IMR-90 (cell line): ENCODE data around the gene SOX12. TPM values are rescaled to one million over a fixed set of nuclear protein-coding genes. Genes with fewer than 3 reads are reported as not detected.
A peak's percentile ranks its signal among the peaks of the same experiment; 100 is the strongest.

ENCODE experiments used
- ATAC-seq: fragments of 200-7000 bp; cut with Tn5 transposase; 2 replicates; pipeline ENCODE4 v1.9.1; 2020; ENCODE audit warnings: low read depth, mild to moderate bottlenecking, moderate library complexity
- BruUV-seq: library from RNA; stranded (reverse); fragments of 400-500 nt; replicated peaks from 2 replicates; lab custom pipeline; 2021; lab: Mats Ljungman, UMichigan
- CTCF ChIA-PET: fragments of 300-600 bp; formaldehyde crosslinking; extraction: SDS; loops from one replicate; lab custom pipeline; 2021; ENCODE audit warnings: antibody characterized with exemption; lab: Yijun Ruan, JAX
- POLR2A ChIA-PET: fragments of 300-600 bp; sonication (Branson Sonifier 250); formaldehyde crosslinking; loops from one replicate; lab custom pipeline; 2022; ENCODE audit warnings: antibody characterized with exemption; ENCODE audit not compliant: unreplicated experiment; lab: Charles Lee
- DNase-seq: peaks from one replicate; pipeline ENCODE4 v3.0.0; 2013
- H2AFZ ChIP-seq: replicated peaks from 2 replicates; pipeline ENCODE3; 2013; ENCODE audit warnings: low read length, mild to moderate bottlenecking; ENCODE audit not compliant: poor library complexity
- H2AK5ac ChIP-seq: 2 replicates; pipeline ENCODE4 v1.6.1; 2013; ENCODE audit warnings: low read depth, low read length, inconsistent platforms
- H2AK9ac ChIP-seq: replicated peaks from 2 replicates; pipeline ENCODE3; 2013; ENCODE audit warnings: mild to moderate bottlenecking, low read depth, low read length, moderate library complexity; ENCODE audit not compliant: poor library complexity
- H2BK120ac ChIP-seq: 2 replicates; pipeline ENCODE4 v1.6.1; 2013; ENCODE audit warnings: low read depth, low read length, inconsistent platforms
- H2BK15ac ChIP-seq: 3 replicates; pipeline ENCODE4 v1.6.1; 2013; ENCODE audit warnings: low read depth, low read length, inconsistent platforms
- H2BK20ac ChIP-seq: 2 replicates; pipeline ENCODE4 v1.6.1; 2013; ENCODE audit warnings: low read depth, mild to moderate bottlenecking, inconsistent platforms, low read length, moderate library complexity
- H2BK5ac ChIP-seq: 2 replicates; pipeline ENCODE4 v1.6.1; 2013; ENCODE audit warnings: mild to moderate bottlenecking, low read depth, low read length, inconsistent platforms; ENCODE audit not compliant: poor library complexity, severe bottlenecking
- H3K14ac ChIP-seq: replicated peaks from 2 replicates; pipeline ENCODE4 v1.6.1; 2013; ENCODE audit warnings: low read depth, low read length, inconsistent platforms
- H3K18ac ChIP-seq: 2 replicates; pipeline ENCODE4 v1.6.1; 2013; ENCODE audit warnings: low read depth, low read length, control low read depth
- H3K23ac ChIP-seq: 2 replicates; pipeline ENCODE4 v1.6.1; 2013; ENCODE audit warnings: low read depth, low read length, inconsistent platforms
- H3K27ac ChIP-seq: 2 replicates; pipeline ENCODE4 v1.5.1; 2013; ENCODE audit warnings: mild to moderate bottlenecking, control low read depth, low read length; ENCODE audit not compliant: insufficient read depth
- H3K27me3 ChIP-seq: 2 replicates; pipeline ENCODE4 v1.6.1; 2013; ENCODE audit warnings: low read length; ENCODE audit not compliant: control insufficient read depth, insufficient read depth
- H3K36me3 ChIP-seq: 2 replicates; pipeline ENCODE4 v1.6.1; 2013; ENCODE audit warnings: low read length, mixed read lengths; ENCODE audit not compliant: control insufficient read depth, insufficient read depth
- H3K4ac ChIP-seq: 2 replicates; pipeline ENCODE4 v1.6.1; 2013; ENCODE audit warnings: low read depth, low read length, inconsistent platforms
- H3K4me1 ChIP-seq: 2 replicates; pipeline ENCODE4 v1.6.1; 2013; ENCODE audit warnings: low read length, mixed read lengths; ENCODE audit not compliant: control insufficient read depth, insufficient read depth
- H3K4me2 ChIP-seq: 2 replicates; pipeline ENCODE4 v1.6.1; 2013; ENCODE audit warnings: low read depth, mild to moderate bottlenecking, control low read depth, low read length, moderate library complexity
- H3K4me3 ChIP-seq: 2 replicates; pipeline ENCODE4 v1.5.1; 2013; ENCODE audit warnings: low read depth, mild to moderate bottlenecking, control low read depth, low read length, moderate library complexity; ENCODE audit not compliant: insufficient read depth
- H3K56ac ChIP-seq: 2 replicates; pipeline ENCODE4 v1.6.1; 2013; ENCODE audit warnings: low read length, inconsistent platforms; ENCODE audit not compliant: insufficient read depth; ENCODE audit errors: extremely low read depth
- H3K79me1 ChIP-seq, 2 experiments: 2 replicates each; pipeline ENCODE4 v1.6.1; 2013; ENCODE audit warnings: low read length in 2 of 2, inconsistent platforms in 1 of 2, low read depth in 1 of 2
- H3K9ac ChIP-seq: 2 replicates; pipeline ENCODE4 v1.6.1; 2013; ENCODE audit warnings: low read depth, low read length, control low read depth
- H3K9me1 ChIP-seq: 2 replicates; pipeline ENCODE4 v1.6.1; 2013; ENCODE audit warnings: low read length, inconsistent platforms; ENCODE audit not compliant: insufficient read depth
- H3K9me3 ChIP-seq: 2 replicates; pipeline ENCODE4 v1.6.1; 2013; ENCODE audit warnings: low read length; ENCODE audit not compliant: control insufficient read depth, insufficient read depth
- H4K20me1 ChIP-seq: 2 replicates; pipeline ENCODE4 v1.6.1; 2013; ENCODE audit warnings: low read length, inconsistent platforms; ENCODE audit not compliant: insufficient read depth
- H4K5ac ChIP-seq: 2 replicates; pipeline ENCODE4 v1.6.1; 2013; ENCODE audit warnings: mild to moderate bottlenecking, low read depth, low read length, control low read depth
- H4K8ac ChIP-seq, 2 experiments: 2 replicates each; pipeline ENCODE4 v1.6.1; 2013; ENCODE audit warnings: low read depth in 2 of 2, low read length in 2 of 2, control low read depth in 1 of 2, inconsistent platforms in 1 of 2
- H4K91ac ChIP-seq: 2 replicates; pipeline ENCODE4 v1.6.1; 2013; ENCODE audit warnings: low read depth, low read length, inconsistent platforms; ENCODE audit not compliant: insufficient read depth
- BHLHE40 ChIP-seq: fragments of 150-350 bp; IDR thresholded peaks from 2 replicates; pipeline ENCODE4 v1.6.1; 2016; ENCODE audit warnings: mild to moderate bottlenecking, low read depth, low read length
- CEBPB ChIP-seq: IDR thresholded peaks from 2 replicates; pipeline ENCODE4 v1.6.1; 2012; ENCODE audit warnings: low read depth, low read length, improper control_type of control experiment
- MAZ ChIP-seq: IDR thresholded peaks from 2 replicates; pipeline ENCODE4 v1.6.1; 2012; ENCODE audit warnings: low read depth, mild to moderate bottlenecking, low read length, improper control_type of control experiment, moderate library complexity, borderline replicate concordance
- MXI1 ChIP-seq: IDR thresholded peaks from 2 replicates; pipeline ENCODE4 v1.6.1; 2012; ENCODE audit warnings: low read depth, mild to moderate bottlenecking, low read length, moderate library complexity, borderline replicate concordance
- NFE2L2 ChIP-seq: fragments of 150-350 bp; IDR thresholded peaks from 2 replicates; pipeline ENCODE4 v1.6.1; 2016; ENCODE audit warnings: low read depth, mild to moderate bottlenecking, low read length
- RAD21 ChIP-seq: IDR thresholded peaks from 2 replicates; pipeline ENCODE4 v1.6.1; 2012; ENCODE audit warnings: low read length, improper control_type of control experiment
- RFX5 ChIP-seq: IDR thresholded peaks from 2 replicates; pipeline ENCODE4 v1.8.0; 2012; ENCODE audit warnings: low read depth, mild to moderate bottlenecking, low read length, moderate library complexity
- WGBS, 2 experiments: methylation state at CpG; one replicate each; pipeline versions ENCODE4 v1.1.5 to v1.1.7; 2013; ENCODE audit warnings: missing lambda C conversion rate in 2 of 2; ENCODE audit not compliant: insufficient read length in 1 of 2; ENCODE audit errors: extremely low coverage in 2 of 2; 5-methylcytosine and 5-hydroxymethylcytosine counted together
- dilution Hi-C: fragments of 300-500 bp; cut with HindIII; formaldehyde crosslinking; loops from one replicate; pipeline ENCODE4 v1.14.3; 2018; ENCODE audit warnings: low sequenced_read_pairs; ENCODE audit not compliant: unreplicated experiment
- in situ Hi-C: fragments of 300-500 bp; cut with MboI; formaldehyde crosslinking; loops from 3 replicates; pipeline ENCODE4 v1.14.3; 2019; ENCODE audit warnings: low sequenced_read_pairs, inconsistent platforms, mixed read lengths
- intact Hi-C: fragments of 100-400 bp; cut with micrococcal nuclease; formaldehyde crosslinking; loops from 2 replicates; pipeline ENCODE4 v1.10.0; 2022
- polyA plus RNA-seq, 3 experiments: library from polyadenylated mRNA; depleted of rRNA; stranded (reverse); fragments of >200 nt; gene quantifications; 2 replicates each; pipeline ENCODE4 v1.2.3, GENCODE V29; 2012; ENCODE audit warnings: low replicate concordance in 1 of 3
- total RNA-seq: library from RNA; depleted of rRNA; stranded (reverse); fragments of >200 nt; gene quantifications from 2 replicates; pipeline ENCODE4 v1.2.3, GENCODE V29; 2012

Gene SOX12
- total and polyA plus RNA-seq, 2 of the 4 experiments (the other 2 are of a cell fraction) = 1.1 to 6.2 TPM

DNA sequence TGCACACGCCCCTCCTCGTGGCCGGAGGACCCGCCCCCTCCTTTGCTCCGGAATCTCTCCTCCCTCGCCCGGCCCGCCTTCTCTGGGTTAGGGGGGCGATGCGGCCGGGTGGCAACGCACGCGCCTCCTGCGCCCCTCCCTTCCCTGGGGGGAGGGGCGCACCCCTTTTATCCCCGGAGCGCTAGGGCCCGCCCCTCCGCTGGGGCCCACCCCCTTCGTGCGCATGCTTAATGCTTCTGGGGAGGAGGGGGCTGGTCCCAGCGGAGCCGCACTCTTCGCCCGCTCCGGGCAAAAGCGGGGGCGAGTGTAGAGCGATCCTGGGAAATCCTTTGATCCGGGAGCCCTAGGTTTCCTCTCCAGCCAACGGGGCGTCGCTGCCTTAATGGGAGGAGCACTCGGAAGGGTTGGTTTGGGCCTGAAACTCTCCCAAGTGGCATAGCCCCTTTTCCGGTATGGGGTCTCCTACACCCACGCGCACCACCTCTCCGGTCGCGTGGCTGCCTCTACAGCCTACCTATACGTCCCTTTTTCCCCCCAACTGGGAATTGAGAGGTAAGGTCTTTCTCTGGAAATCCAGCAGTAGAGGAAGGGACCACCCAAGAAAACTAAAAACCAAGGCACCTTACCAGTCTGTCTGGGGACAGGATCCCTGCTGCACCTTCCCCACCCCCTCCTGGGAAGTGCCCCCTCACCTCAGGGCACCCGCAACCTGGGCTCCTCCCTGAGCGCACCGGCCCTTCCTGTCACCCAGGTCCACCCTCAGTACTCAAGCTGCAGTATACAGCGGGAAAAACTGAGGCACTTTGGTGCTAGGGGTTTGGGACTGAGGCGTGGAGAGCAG is 2.1 kb downstream of the SOX12 start:
- no peak overlapping the region for H2BK20ac ChIP-seq
- ATAC-seq = peak; percentile 49
- no peak overlapping the region for H2BK15ac ChIP-seq
- H3K4ac ChIP-seq = peak overlapping the region; percentile 23
- ChIA-PET CTCF (no interaction called here), POLR2A (interaction anchor here (0.6 to 0.7 kb wide), 2 partner anchors 66 to 73 kb away, joined by 10 to 12 read pairs; no protein-coding TSS in a partner anchor)
- peak overlapping the region; percentile 81 for H2AFZ ChIP-seq
- no peak overlapping the region for H2BK120ac ChIP-seq
- WGBS, 2 experiments = 17% methylated on average over 1 of the region's 47 CpGs; no CpG with 5 or more reads in 1 of the 2 experiments
- peaks cover 8% of the 10 kb centered on the region; the same call in 1 of the 2 replicates for H3K36me3 ChIP-seq
- peak overlapping the region; percentile 70; the same call in 1 of the 2 replicates for H3K56ac ChIP-seq
- H3K27me3 ChIP-seq = no peaks in the 10 kb centered on the region
- H3K79me1 ChIP-seq = peaks cover 24 to 44% of the 10 kb centered on the region in 2 experiments; a peak in 3 of 4 replicates
- dilution Hi-C loops (no loop called here), in situ Hi-C loops (no loop called here), intact Hi-C loops (loop anchor here (1.0 kb wide), 1 partner anchor 30 kb away; the partner anchor contains the start of gene ZCCHC3)
- peaks cover 17% of the 10 kb centered on the region for H3K4me1 ChIP-seq
- peak overlapping the region; percentile 69 for H3K23ac ChIP-seq
- no peak overlapping the region; the same call in 1 of the 2 replicates for H4K5ac ChIP-seq
- H4K20me1 ChIP-seq = peaks cover 51% of the 10 kb centered on the region
- BruUV-seq = no TSS peak
- H4K8ac ChIP-seq = peak overlapping the region; percentile 36 to 57; a peak in 3 of 4 replicates
- peak overlapping the region; percentile 71 for H2AK5ac ChIP-seq
- peaks cover 4% of the 10 kb centered on the region; the same call in 1 of the 2 replicates for H3K9me1 ChIP-seq
- H3K4me3 ChIP-seq = peak overlapping the region; percentile 94
- peak overlapping the region; percentile 99 for H2AK9ac ChIP-seq
- peak overlapping the region; percentile 58 for H3K14ac ChIP-seq
- H3K9ac ChIP-seq = peak overlapping the region; percentile 83
- H3K27ac ChIP-seq = peak overlapping the region; percentile 97
- H3K9me3 ChIP-seq = no peaks in the 10 kb centered on the region
- DNase-seq = peak; percentile 92
- H3K4me2 ChIP-seq = peak overlapping the region; percentile 89
- TF ChIP-seq MAZ (peak; percentile 100), RFX5 (peak; percentile 51; the same call in 1 of the 2 replicates), RAD21 (no peak; the same call in 1 of the 2 replicates), NFE2L2 (no peak), BHLHE40 (peak; percentile 81), CEBPB (no peak), MXI1 (peak; percentile 67; the same call in 1 of the 2 replicates)
- H4K91ac ChIP-seq = peak overlapping the region; percentile 3; the same call in 1 of the 2 replicates
- H3K18ac ChIP-seq = peak overlapping the region; percentile 7; the same call in 1 of the 2 replicates
- no peak overlapping the region for H2BK5ac ChIP-seq
